ENCODE results near the gene TMEM238.

Gene TMEM238

DNA sequence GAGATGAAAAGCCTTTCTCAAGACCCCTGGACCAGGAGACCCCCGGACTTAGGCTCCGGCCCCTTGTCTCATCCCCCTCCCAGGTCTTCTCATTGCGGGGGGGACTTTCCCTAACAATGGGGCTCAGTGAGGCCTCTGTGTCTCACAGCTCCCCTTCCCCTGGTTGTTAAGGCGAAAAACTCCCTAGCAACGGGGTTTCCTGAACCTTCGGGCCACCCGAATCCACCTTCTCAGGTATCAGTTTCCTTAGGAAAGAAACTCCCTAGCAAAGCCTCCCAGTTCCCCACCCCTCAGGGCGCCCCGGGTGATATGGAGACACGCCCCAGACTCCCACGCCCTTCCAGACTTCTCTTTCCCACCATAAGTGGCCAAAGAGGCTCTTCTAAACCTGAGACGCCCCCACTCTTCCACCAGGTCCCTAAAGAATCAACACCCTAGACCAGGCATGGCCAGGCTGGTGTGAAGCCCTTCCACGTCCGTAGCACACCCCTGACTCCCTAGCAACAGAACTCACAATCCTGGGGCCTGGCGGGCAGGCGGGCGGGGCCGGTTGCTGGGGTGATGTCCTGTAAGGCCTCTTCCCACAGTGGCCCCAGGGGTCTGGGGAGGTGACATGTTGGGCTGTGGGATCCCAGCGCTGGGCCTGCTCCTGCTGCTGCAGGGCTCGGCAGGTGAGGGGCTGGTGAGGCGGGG, 7.7 kb downstream of the TMEM238 start, which contains the start of gene TMEM190:
TMEM190 (plus strand) TSS at position 586 of the 693 bp plus-strand sequence; CDS start at position 614, 28 bp downstream.
- DNase-seq (ENCODE audit: low read depth in 2 of 2) = no peak
- TF ChIP-seq CTCF (IDR thresholded peaks at IDR 0.05; ENCODE audit: low read depth, low read length) = no peak
- no peak within 1 kb of the TSS for H3K4me3 ChIP-seq (replicated peaks in 1 of 2; ENCODE audit: low read depth in 2 of 2, low read length in 2 of 2)

DNA sequence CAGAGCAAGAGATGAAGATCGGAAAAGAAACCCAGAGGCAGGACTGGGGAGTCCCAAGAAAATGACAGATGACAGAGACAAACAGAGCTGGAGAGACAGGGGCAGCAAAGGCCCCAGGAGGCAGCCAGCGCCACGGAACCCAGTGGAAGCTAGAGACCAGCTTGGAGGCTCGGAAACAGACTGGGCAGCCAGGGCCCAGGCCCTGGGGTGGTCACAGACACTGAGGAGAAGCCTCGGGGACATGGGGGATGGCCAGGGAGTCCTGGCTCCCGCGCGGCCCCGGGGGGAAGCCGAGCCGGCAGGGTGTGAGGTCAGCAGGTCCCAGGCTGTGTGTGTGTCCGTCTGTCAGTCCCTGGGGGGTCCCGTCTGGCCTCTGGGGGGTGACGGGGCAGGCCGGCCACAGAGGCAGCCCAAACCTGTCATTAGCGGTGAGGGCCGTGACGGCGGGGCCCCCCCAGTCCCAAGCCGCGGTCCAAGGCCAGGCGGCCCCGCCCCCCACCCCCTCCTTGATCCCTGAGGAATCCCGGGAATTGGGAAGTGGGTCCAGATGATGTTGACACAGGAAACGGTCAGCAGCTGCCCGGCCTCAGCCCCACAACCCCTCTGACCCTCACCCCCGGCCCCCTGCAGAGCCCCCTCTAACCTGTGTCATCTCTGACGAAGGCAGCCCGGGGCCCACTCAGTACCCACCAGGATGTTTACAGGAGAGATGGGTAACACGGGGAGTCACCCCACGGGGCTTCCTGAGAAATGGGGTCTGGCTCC, 9.9 kb downstream of the TMEM238 start:
- no peak overlapping the region for H3K4me3 ChIP-seq (replicated peaks in 1 of 2; ENCODE audit: low read depth in 2 of 2, low read length in 2 of 2)
- no peak for TF ChIP-seq CTCF (IDR thresholded peaks at IDR 0.05; ENCODE audit: low read depth, low read length)
- DNase-seq (ENCODE audit: low read depth in 2 of 2) = peak in 1 of 2 donors; percentile 64

DNA sequence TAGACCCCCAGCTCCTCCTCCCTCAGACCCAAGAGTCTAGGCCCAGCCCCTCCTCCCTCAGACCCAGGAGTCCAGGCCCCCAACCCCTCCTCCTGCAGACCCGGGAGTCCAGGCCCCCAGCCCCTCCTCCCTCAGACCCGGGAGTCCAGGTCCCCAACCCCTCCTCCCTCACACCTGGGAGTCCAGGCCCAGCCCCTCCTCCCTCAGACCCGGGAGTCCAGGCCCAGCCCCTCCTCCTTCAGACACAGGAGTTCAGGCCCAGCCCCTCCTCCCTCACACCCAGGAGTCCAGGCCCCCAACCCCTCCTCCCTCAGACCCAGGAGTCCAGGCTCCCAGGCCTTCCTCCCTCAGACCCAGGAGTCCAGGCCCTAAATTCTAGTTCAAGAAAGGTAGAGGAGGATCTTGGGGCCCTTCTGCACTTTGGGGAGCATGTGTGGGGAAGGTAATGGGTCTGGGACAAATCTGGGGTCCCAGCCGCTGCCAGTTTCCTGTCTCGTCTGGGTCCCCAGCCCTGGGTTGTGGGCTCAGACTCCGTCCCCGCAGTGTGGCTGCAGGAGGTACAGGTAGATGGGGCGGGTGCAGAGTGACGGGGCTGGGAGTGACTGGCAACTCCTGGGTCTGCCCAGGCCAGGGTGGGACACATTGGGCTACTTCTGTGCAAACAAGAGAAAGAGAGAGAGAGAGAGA, 10.6 kb downstream of the TMEM238 start:
- no peak for TF ChIP-seq CTCF (IDR thresholded peaks at IDR 0.05; ENCODE audit: low read depth, low read length)
- no peak for DNase-seq (ENCODE audit: low read depth in 2 of 2)
- no peak overlapping the region for H3K4me3 ChIP-seq (replicated peaks in 1 of 2; ENCODE audit: low read depth in 2 of 2, low read length in 2 of 2)

GRCh38 chr19:55372316-55373081, 11.6 kb downstream of the TMEM238 start:
- DNase-seq (ENCODE audit: low read depth in 2 of 2) = peak in 1 of 2 donors; percentile 51
- no peak for TF ChIP-seq CTCF (IDR thresholded peaks at IDR 0.05; ENCODE audit: low read depth, low read length)

DNA sequence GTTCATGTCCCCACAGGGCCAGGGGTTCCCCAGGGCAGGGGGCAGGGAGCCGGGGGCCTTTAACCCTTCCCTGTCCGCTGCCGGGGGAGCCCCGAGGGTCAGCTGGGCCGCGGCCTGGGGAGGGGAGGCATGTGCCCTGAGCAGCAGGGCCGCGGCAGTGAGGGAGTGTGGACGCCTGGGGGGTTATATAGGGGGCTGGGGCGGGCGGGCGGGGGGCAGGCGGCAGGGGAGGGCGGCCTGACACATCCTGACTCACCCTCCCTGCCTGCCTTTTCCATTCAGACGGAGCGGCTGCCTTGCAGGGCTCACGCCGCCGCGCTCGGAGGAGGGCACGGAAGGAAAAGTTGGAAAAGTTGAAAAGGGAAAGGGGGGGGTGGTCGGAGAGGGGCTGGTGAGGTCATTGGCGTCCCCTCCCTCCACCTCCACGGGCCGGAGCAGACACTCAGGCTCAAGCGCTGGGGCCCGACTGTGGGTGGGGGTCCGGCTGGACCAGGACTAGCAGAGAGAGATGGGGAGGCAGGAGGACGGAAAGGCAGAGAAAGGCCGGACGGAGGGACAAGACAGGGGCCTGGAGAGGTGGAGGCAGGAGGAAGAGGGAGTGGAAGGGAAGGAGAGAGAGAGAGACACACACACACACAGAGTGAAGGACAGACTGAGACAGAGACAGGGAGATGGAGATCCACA, 13.6 kb downstream of the TMEM238 start, which contains the start of gene IL11:
IL11 (minus strand) TSS at position 159 of the 684 bp plus-strand sequence; CDS start at position 6, 153 bp downstream.
- TF ChIP-seq CTCF (IDR thresholded peaks at IDR 0.05; ENCODE audit: low read depth, low read length) = no peak
- DNase-seq (ENCODE audit: low read depth in 2 of 2) = peak in 1 of 2 donors; percentile 42
- peak within 1 kb of the TSS; percentile 56 to 59 for H3K4me3 ChIP-seq (replicated peaks in 1 of 2; ENCODE audit: low read depth in 2 of 2, low read length in 2 of 2)

More at GRCh38 chr19:55372316-55373081, 11.6 kb downstream of the TMEM238 start:
- H3K4me3 ChIP-seq (replicated peaks in 1 of 2; ENCODE audit: low read depth in 2 of 2, low read length in 2 of 2) = no peak overlapping the region

Measured in cardiac fibroblast (primary cell).